ENCODE data around the gene PPM1M. TPM values are rescaled to one million over a fixed set of nuclear protein-coding genes. Genes with fewer than 3 reads are reported as not detected.

The PPM1M gene
- total and polyA plus RNA-seq, 10 of the 15 experiments (the other 5 are each of a cell fraction or from before 2014, with no cell fraction given), result 7.3 to 24.8 (median 15.8) TPM

GRCh38 chr3:52208556-52208955, 37.0 kb upstream of the PPM1M start (continued):
- no peak for TF ChIP-seq ZBED1 (IDR thresholded peaks at IDR 0.05; ENCODE audit: borderline replicate concordance)

GRCh38 chr3:52210037-52210436, 35.5 kb upstream of the PPM1M start:
- no peak for FAIRE-seq

More at GRCh38 chr3:52210037-52210436, 35.5 kb upstream of the PPM1M start:
- ChIA-PET POLR2A (interaction anchor here (0.8 to 1.5 kb wide), 2 partner anchors 9 to 39 kb away, joined by 3 read pairs; no protein-coding TSS in a partner anchor), CTCF (interaction anchor here (1.1 to 5.6 kb wide), 6 partner anchors 8 to 129 kb away, joined by 3 to 44 read pairs (median 4); partner anchors contain the start of gene TLR9), SMC1A (ENCODE audit: uncharacterized antibody, unreplicated experiment) (no interaction called here), RAD21 (ENCODE audit: unreplicated experiment) (interaction anchor here (1.0 to 1.4 kb wide), 2 partner anchors 11 to 209 kb away, joined by 3 to 4 read pairs; no protein-coding TSS in a partner anchor)
- H3K9me3 ChIP-seq (replicated peaks; ENCODE audit: control insufficient read depth, insufficient read depth, low read length), result no peaks in the 10 kb centered on the region
- H3K4me1 ChIP-seq (ENCODE audit: control insufficient read depth, insufficient read depth, low read length), result no peaks in the 10 kb centered on the region
- H3K27me3 ChIP-seq (replicated peaks in 1 of 2; ENCODE audit: control insufficient read depth in 2 of 2, insufficient read depth in 2 of 2, low read length in 1 of 2), result no peaks in the 10 kb centered on the region
- intact Hi-C loops (cut with micrococcal nuclease; ENCODE audit: unreplicated experiment), result no loop called here
- BruUV-seq (replicated peaks), result no TSS peak
- no peaks in the 10 kb centered on the region; the same call in 1 of the 2 replicates for H3K79me2 ChIP-seq (ENCODE audit: control insufficient read depth, insufficient read depth, low read length)
- no peak overlapping the region for H3K4me2 ChIP-seq (ENCODE audit: control insufficient read depth, insufficient read depth)
- DNase-seq (ENCODE audit: low read depth, low spot score), result no peak
- peaks cover 23 to 53% of the 10 kb centered on the region in 2 experiments for H3K36me3 ChIP-seq (ENCODE audit: control insufficient read depth in 2 of 2, insufficient read depth in 2 of 2, low read length in 1 of 2)
- H3K4me3 ChIP-seq, result no peak overlapping the region
- TF ChIP-seq, protein P1, sequence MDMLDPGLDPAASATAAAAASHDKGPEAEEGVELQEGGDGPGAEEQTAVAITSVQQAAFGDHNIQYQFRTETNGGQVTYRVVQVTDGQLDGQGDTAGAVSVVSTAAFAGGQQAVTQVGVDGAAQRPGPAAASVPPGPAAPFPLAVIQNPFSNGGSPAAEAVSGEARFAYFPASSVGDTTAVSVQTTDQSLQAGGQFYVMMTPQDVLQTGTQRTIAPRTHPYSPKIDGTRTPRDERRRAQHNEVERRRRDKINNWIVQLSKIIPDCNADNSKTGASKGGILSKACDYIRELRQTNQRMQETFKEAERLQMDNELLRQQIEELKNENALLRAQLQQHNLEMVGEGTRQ (IDR thresholded peaks at IDR 0.05; ENCODE audit: borderline replicate concordance, low read depth, low read length), result no peak
- no peak for TF ChIP-seq LARP7 (IDR thresholded peaks at IDR 0.05)
- TF ChIP-seq SUPT20H (IDR thresholded peaks at IDR 0.05; ENCODE audit: borderline replicate concordance, control insufficient read depth, low read depth, low read length), result no peak
- no peak for TF ChIP-seq ZNF274 (IDR thresholded peaks at IDR 0.05; ENCODE audit: insufficient read depth, insufficient read length)
- TF ChIP-seq NFIC (IDR thresholded peaks at IDR 0.05; ENCODE audit: low read depth, low read length), result no peak
- no peak for TF ChIP-seq ESRRA (IDR thresholded peaks at IDR 0.05; ENCODE audit: low read length)
- TF ChIP-seq NFXL1 (IDR thresholded peaks at IDR 0.05; ENCODE audit: borderline replicate concordance), result no peak
- TF ChIP-seq TBL1XR1 (IDR thresholded peaks at IDR 0.05; ENCODE audit: low read depth, low read length), result no peak
- H3K9ac ChIP-seq (ENCODE audit: control insufficient read depth, insufficient read depth, low read length), result no peak overlapping the region
- no peak overlapping the region for H3K27ac ChIP-seq (ENCODE audit: control insufficient read depth, insufficient read depth)
- H2AFZ ChIP-seq (ENCODE audit: control insufficient read depth, low read depth, low read length), result no peak overlapping the region
- in situ Hi-C loops (cut with MboI), result no loop called here
- no peak for ATAC-seq
- H4K20me1 ChIP-seq (ENCODE audit: control insufficient read depth, insufficient read depth), result no peaks in the 10 kb centered on the region
